MM.1S (cell line): Measurements from ENCODE around the gene CDX2.

Source experiments
- EZH2 ChIP-seq: fragments of 300-600 bp; sonication (generic); optimal IDR thresholded peaks from 2 replicates; pipeline ENCODE3; 2017; ENCODE audit warnings: low read depth, mild to moderate bottlenecking, antibody characterized with exemption, low read length, mixed read lengths
- TF ChIP-seq, protein P1 (sequence below): fragments of 300-600 bp; sonication (generic); IDR thresholded peaks from 2 replicates; pipeline ENCODE4 v1.5.1; 2016; ENCODE audit warnings: antibody characterized with exemption, low read length, mixed read lengths

- TF ChIP-seq, protein P1, sequence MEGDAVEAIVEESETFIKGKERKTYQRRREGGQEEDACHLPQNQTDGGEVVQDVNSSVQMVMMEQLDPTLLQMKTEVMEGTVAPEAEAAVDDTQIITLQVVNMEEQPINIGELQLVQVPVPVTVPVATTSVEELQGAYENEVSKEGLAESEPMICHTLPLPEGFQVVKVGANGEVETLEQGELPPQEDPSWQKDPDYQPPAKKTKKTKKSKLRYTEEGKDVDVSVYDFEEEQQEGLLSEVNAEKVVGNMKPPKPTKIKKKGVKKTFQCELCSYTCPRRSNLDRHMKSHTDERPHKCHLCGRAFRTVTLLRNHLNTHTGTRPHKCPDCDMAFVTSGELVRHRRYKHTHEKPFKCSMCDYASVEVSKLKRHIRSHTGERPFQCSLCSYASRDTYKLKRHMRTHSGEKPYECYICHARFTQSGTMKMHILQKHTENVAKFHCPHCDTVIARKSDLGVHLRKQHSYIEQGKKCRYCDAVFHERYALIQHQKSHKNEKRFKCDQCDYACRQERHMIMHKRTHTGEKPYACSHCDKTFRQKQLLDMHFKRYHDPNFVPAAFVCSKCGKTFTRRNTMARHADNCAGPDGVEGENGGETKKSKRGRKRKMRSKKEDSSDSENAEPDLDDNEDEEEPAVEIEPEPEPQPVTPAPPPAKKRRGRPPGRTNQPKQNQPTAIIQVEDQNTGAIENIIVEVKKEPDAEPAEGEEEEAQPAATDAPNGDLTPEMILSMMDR = no peak
- no peak for TF ChIP-seq EZH2
These were observed 45.2 kb downstream of the CDX2 start for GRCh38 chr13:27923794-27924528.
